ENCODE measurements around the gene MECR. TPM values are rescaled to one million over a fixed set of nuclear protein-coding genes. Genes with fewer than 3 reads are reported as not detected.

Gene MECR
- total and polyA plus RNA-seq, 2 experiments from 2014 or later, result 41.4 to 60.0 TPM

GRCh38 chr1:29258189-29258975, 27.6 kb upstream of the MECR start:
- Histone ChIP-seq H3K9me3 (ENCODE audit: low read depth) (no peaks in the 10 kb centered on the region), H3K4me1 (ENCODE audit: low read depth) (peaks cover 28% of the 10 kb centered on the region), H3K27ac (peak overlapping the region; percentile 85), H3K4me3 (no peak overlapping the region), H3K36me3 (no peaks in the 10 kb centered on the region), H3K27me3 (no peaks in the 10 kb centered on the region)
- DNase-seq (ENCODE audit: low read depth in 1 of 2, low spot score in 1 of 2), result peak in 1 of 2 donors; percentile 82
- no peak for TF ChIP-seq CTCF (IDR thresholded peaks at IDR 0.05; ENCODE audit: low read depth, low read length)

- peaks cover 34% of the 10 kb centered on the region for H3K4me1 ChIP-seq (ENCODE audit: low read depth)
- peak; percentile 27 to 77 for DNase-seq (ENCODE audit: low read depth in 1 of 2, low spot score in 1 of 2)
- H3K4me3 ChIP-seq, result no peak overlapping the region
- H3K27ac ChIP-seq, result peak overlapping the region; percentile 85
- no peaks in the 10 kb centered on the region for H3K36me3 ChIP-seq
- H3K9me3 ChIP-seq (ENCODE audit: low read depth), result no peaks in the 10 kb centered on the region
- no peak for TF ChIP-seq CTCF (IDR thresholded peaks at IDR 0.05; ENCODE audit: low read depth, low read length)
- H3K27me3 ChIP-seq, result no peaks in the 10 kb centered on the region
Measured at GRCh38 chr1:29256979-29257804, 26.5 kb upstream of the MECR start.

GRCh38 chr1:29256394-29256793, 25.7 kb upstream of the MECR start:
- DNase-seq (ENCODE audit: low read depth in 1 of 2, low spot score in 1 of 2), result no peak
- Histone ChIP-seq H3K36me3 (no peaks in the 10 kb centered on the region), H3K27me3 (no peaks in the 10 kb centered on the region), H3K4me1 (ENCODE audit: low read depth) (peaks cover 34% of the 10 kb centered on the region), H3K4me3 (no peak overlapping the region), H3K9me3 (ENCODE audit: low read depth) (no peaks in the 10 kb centered on the region), H3K27ac (no peak overlapping the region)
- no peak for TF ChIP-seq CTCF (IDR thresholded peaks at IDR 0.05; ENCODE audit: low read depth, low read length)

- no peak for TF ChIP-seq CTCF (IDR thresholded peaks at IDR 0.05; ENCODE audit: low read depth, low read length)
Measured at GRCh38 chr1:29255134-29255666, 24.5 kb upstream of the MECR start.

GRCh38 chr1:29254346-29254745, 23.6 kb upstream of the MECR start:
- H3K36me3 ChIP-seq, result no peaks in the 10 kb centered on the region
- no peak for DNase-seq (ENCODE audit: low read depth in 1 of 2, low spot score in 1 of 2)
- no peak overlapping the region for H3K4me3 ChIP-seq

More at GRCh38 chr1:29255134-29255666, 24.5 kb upstream of the MECR start:
- Histone ChIP-seq H3K36me3 (no peaks in the 10 kb centered on the region), H3K27me3 (no peaks in the 10 kb centered on the region), H3K9me3 (ENCODE audit: low read depth) (no peaks in the 10 kb centered on the region), H3K27ac (no peak overlapping the region), H3K4me3 (no peak overlapping the region), H3K4me1 (ENCODE audit: low read depth) (peaks cover 34% of the 10 kb centered on the region)
- DNase-seq (ENCODE audit: low read depth in 1 of 2, low spot score in 1 of 2), result no peak

More at GRCh38 chr1:29254346-29254745, 23.6 kb upstream of the MECR start:
- no peak for TF ChIP-seq CTCF (IDR thresholded peaks at IDR 0.05; ENCODE audit: low read depth, low read length)
- Histone ChIP-seq H3K27ac (no peak overlapping the region), H3K4me1 (ENCODE audit: low read depth) (peaks cover 37% of the 10 kb centered on the region), H3K27me3 (no peaks in the 10 kb centered on the region), H3K9me3 (ENCODE audit: low read depth) (no peaks in the 10 kb centered on the region)
